Measurements from ENCODE around the gene GNLY. TPM values are rescaled to one million over a fixed set of nuclear protein-coding genes. Genes with fewer than 3 reads are reported as not detected.

Gene GNLY
- total and polyA plus RNA-seq, 2 donors (not counting 3 experiments of a cell fraction or from before 2014, with no cell fraction given): not detected

DNA sequence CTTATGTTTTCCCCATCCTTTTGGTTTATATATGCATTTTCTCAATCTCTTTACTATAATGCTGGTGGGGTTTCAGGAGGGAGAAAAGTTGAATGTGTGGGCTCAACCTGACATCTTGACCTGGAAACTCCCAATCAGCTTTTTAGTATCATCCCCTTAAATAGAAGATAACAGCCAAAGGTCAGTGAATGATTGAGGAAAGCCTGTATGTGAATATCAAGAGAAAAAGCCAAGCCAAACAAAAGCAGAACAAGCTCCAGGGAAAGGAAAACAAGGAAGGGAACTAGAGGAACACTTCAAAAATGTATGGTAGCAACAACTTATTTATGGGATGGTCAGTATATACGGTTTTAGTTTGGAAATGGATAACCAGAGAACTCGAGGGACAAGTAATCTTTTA, 31.3 kb downstream of the GNLY start:
- Histone ChIP-seq H4K20me1 (replicated peaks; ENCODE audit: control insufficient read depth, extremely low read depth, insufficient read depth, low read length) (no peaks in the 10 kb centered on the region), H3K4me2 (ENCODE audit: insufficient read depth, low read length) (no peak overlapping the region), H3K9ac (replicated peaks; ENCODE audit: extremely low read depth, insufficient read depth, low read length) (no peak overlapping the region), H3K27ac (ENCODE audit: insufficient read depth, low read depth, low read length) (no peak overlapping the region), H3K27me3 (ENCODE audit: control insufficient read depth in 2 of 2, insufficient read depth in 2 of 2, low read length in 2 of 2) (peaks cover 0 to 5% of the 10 kb centered on the region in 2 experiments), H3K36me3 (ENCODE audit: control insufficient read depth in 2 of 2, extremely low read depth in 1 of 2, insufficient read depth in 2 of 2, low read length in 2 of 2) (no peaks in the 10 kb centered on the region), H3K79me2 (ENCODE audit: control insufficient read depth, insufficient read depth, low read length) (no peaks in the 10 kb centered on the region), H3K9me3 (replicated peaks; ENCODE audit: control insufficient read depth, insufficient read depth, low read length) (no peaks in the 10 kb centered on the region), H3K4me1 (ENCODE audit: control insufficient read depth, extremely low read depth, insufficient read depth, low read length) (no peaks in the 10 kb centered on the region), H2AFZ (ENCODE audit: low read depth, low read length) (no peak overlapping the region), H3K9me1 (replicated peaks; ENCODE audit: control insufficient read depth, extremely low read depth, insufficient read depth, low read length) (no peaks in the 10 kb centered on the region), H3K4me3 (replicated peaks in 1 of 3; ENCODE audit: insufficient read depth in 1 of 3, low read depth in 1 of 3, low read length in 3 of 3) (no peak overlapping the region)
- POLR2A ChIA-PET: no interaction called here
- TF ChIP-seq POLR2A (IDR thresholded peaks at IDR 0.05; ENCODE audit: low read depth, low read length) (no peak), JUN (IDR thresholded peaks at IDR 0.05; ENCODE audit: borderline replicate concordance, insufficient read depth, insufficient read length, low read depth) (no peak), GATA2 (IDR thresholded peaks at IDR 0.05; ENCODE audit: insufficient read depth, insufficient read length, low read depth, low read length) (no peak), POLR2AphosphoS5 (IDR thresholded peaks at IDR 0.05; ENCODE audit: insufficient read depth, low read depth, low read length) (no peak), EZH2 (IDR thresholded peaks at IDR 0.05; ENCODE audit: borderline replicate concordance, low read depth, low read length, severe bottlenecking) (no peak), FOS (IDR thresholded peaks at IDR 0.05; ENCODE audit: borderline replicate concordance, insufficient read depth, low read length) (no peak), MYC (IDR thresholded peaks at IDR 0.05; ENCODE audit: low read depth, low read length) (no peak)
- TF ChIP-seq, protein P1, sequence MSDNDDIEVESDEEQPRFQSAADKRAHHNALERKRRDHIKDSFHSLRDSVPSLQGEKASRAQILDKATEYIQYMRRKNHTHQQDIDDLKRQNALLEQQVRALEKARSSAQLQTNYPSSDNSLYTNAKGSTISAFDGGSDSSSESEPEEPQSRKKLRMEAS (IDR thresholded peaks at IDR 0.05; ENCODE audit: insufficient read depth, insufficient read length): no peak
- TF ChIP-seq, protein P2, sequence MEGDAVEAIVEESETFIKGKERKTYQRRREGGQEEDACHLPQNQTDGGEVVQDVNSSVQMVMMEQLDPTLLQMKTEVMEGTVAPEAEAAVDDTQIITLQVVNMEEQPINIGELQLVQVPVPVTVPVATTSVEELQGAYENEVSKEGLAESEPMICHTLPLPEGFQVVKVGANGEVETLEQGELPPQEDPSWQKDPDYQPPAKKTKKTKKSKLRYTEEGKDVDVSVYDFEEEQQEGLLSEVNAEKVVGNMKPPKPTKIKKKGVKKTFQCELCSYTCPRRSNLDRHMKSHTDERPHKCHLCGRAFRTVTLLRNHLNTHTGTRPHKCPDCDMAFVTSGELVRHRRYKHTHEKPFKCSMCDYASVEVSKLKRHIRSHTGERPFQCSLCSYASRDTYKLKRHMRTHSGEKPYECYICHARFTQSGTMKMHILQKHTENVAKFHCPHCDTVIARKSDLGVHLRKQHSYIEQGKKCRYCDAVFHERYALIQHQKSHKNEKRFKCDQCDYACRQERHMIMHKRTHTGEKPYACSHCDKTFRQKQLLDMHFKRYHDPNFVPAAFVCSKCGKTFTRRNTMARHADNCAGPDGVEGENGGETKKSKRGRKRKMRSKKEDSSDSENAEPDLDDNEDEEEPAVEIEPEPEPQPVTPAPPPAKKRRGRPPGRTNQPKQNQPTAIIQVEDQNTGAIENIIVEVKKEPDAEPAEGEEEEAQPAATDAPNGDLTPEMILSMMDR (IDR thresholded peaks at IDR 0.05; ENCODE audit: extremely low read depth in 1 of 2, insufficient read depth in 1 of 2, low read depth in 1 of 2, low read length in 2 of 2): no peak
- dilution Hi-C loops (cut with MboI; ENCODE audit: extremely low pct_ligation_motif_present, low sequenced_read_pairs) (no loop called here), intact Hi-C loops (cut with micrococcal nuclease) (loop anchor here (5.0 kb wide), 2 partner anchors 78 to 162 kb away; partner anchors contain the start of gene ST3GAL5)
- CTCF ChIA-PET: interaction anchor here (0.7 to 4.0 kb wide), 17 partner anchors 9 to 357 kb away, joined by 3 to 28 read pairs (median 4); no protein-coding TSS in a partner anchor
- BruUV-seq (replicated peaks): no TSS peak
- DNase-seq (ENCODE audit: low read depth, low spot score) (no peak), FAIRE-seq (no peak)

All from endothelial cell of umbilical vein (primary cell).